Left lung (tissue), 10 donors: ENCODE data around the gene ZNF467. TPM values are rescaled to one million over a fixed set of nuclear protein-coding genes. Genes with fewer than 3 reads are reported as not detected.

ENCODE experiments used
- ATAC-seq: fragments of 200-7000 bp; cut with Tn5 transposase; one replicate; pipeline ENCODE4 v1.9.1; 2020; ENCODE audit warnings: moderate library complexity
- DNase-seq, 4 donors: peaks; one replicate each; pipeline ENCODE4 v3.0.0-alpha.2; 2013 to 2020
- H3K27ac ChIP-seq, 2 donors: fragments of 200-600 bp; sonication (generic) in 1 of 2; one replicate each; pipeline versions ENCODE4 v1.5.0 to v1.8.0; 2020 to 2021
- H3K27me3 ChIP-seq, 2 donors: fragments of 200-600 bp; sonication (generic) in 1 of 2; one replicate each; pipeline versions ENCODE4 v1.5.0 to v1.8.0; 2020 to 2021
- H3K36me3 ChIP-seq, 2 donors: fragments of 200-600 bp; sonication (generic) in 1 of 2; one replicate each; pipeline versions ENCODE4 v1.5.0 to v1.8.0; 2020 to 2021
- H3K4me1 ChIP-seq, 2 donors: fragments of 200-600 bp; one replicate each; pipeline ENCODE4 v1.8.0; 2021
- H3K4me3 ChIP-seq, 2 donors: fragments of 200-600 bp; sonication (generic) in 1 of 2; one replicate each; pipeline versions ENCODE4 v1.5.0 to v1.8.0; 2020 to 2021; ENCODE audit warnings: mild to moderate bottlenecking in 1 of 2
- H3K9me3 ChIP-seq, 2 donors: fragments of 200-600 bp; sonication (generic) in 1 of 2; one replicate each; pipeline versions ENCODE4 v1.5.0 to v1.8.0; 2020 to 2021
- intact Hi-C, 2 donors: fragments of 100-400 bp; cut with DNase I; formaldehyde crosslinking; loops; one replicate each; pipeline versions ENCODE4 v1.11.2 to v1.14.2; 2022
- polyA plus RNA-seq, 6 donors: library from polyadenylated mRNA; unstranded; fragments of 120-200 nt; gene quantifications; one replicate each; pipeline ENCODE4 v1.2.1, GENCODE V29; 2013; ENCODE audit not compliant: insufficient read length in 6 of 6
- total RNA-seq, 2 donors: library from RNA; stranded (reverse); fragmentation: NEBNext Ultra II Directional; extraction: Animal tissue kit (Norgen Biotek cat#: 25700); gene quantifications; one replicate each; pipeline ENCODE4 v1.2.1, GENCODE V29; 2021
- TF ChIP-seq, protein P1 (sequence below), 2 donors: fragments of 200-600 bp; sonication (generic) in 1 of 2; IDR thresholded peaks; one replicate each; pipeline versions ENCODE4 v1.5.0 to v1.8.0; 2021; ENCODE audit warnings: antibody characterized with exemption in 2 of 2
- donor health status: DM: no; HTN: yes; CAD: no.
- donor health status: DM: no; HTN: no; CAD: no.

ZNF467 gene
- total and polyA plus RNA-seq, 8 donors, result 20.8 to 36.9 (median 29.3) TPM

DNA sequence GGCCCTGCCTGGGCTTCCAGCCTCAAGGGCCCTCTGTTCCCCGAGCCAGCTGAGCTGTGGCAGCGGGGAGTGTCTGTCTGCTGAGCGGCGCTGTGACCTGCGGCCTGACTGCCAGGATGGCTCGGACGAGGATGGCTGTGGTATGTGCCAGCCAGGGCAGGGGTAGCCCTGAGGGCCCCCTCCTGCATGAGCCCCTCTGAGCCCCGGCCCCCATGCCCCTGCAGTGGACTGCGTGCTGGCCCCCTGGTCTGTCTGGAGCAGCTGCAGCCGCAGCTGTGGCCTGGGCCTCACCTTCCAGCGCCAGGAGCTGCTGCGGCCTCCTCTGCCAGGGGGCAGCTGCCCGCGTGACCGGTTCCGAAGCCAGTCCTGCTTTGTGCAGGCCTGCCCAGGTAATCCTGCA, 28.4 kb upstream of the ZNF467 start:
- no peaks in the 10 kb centered on the region for H3K27me3 ChIP-seq
- no peaks in the 10 kb centered on the region for H3K4me1 ChIP-seq
- H3K27ac ChIP-seq, result no peak overlapping the region
- TF ChIP-seq, protein P1, sequence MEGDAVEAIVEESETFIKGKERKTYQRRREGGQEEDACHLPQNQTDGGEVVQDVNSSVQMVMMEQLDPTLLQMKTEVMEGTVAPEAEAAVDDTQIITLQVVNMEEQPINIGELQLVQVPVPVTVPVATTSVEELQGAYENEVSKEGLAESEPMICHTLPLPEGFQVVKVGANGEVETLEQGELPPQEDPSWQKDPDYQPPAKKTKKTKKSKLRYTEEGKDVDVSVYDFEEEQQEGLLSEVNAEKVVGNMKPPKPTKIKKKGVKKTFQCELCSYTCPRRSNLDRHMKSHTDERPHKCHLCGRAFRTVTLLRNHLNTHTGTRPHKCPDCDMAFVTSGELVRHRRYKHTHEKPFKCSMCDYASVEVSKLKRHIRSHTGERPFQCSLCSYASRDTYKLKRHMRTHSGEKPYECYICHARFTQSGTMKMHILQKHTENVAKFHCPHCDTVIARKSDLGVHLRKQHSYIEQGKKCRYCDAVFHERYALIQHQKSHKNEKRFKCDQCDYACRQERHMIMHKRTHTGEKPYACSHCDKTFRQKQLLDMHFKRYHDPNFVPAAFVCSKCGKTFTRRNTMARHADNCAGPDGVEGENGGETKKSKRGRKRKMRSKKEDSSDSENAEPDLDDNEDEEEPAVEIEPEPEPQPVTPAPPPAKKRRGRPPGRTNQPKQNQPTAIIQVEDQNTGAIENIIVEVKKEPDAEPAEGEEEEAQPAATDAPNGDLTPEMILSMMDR (IDR thresholded peaks at IDR 0.05), result no peak
- no peak overlapping the region for H3K4me3 ChIP-seq
- no peaks in the 10 kb centered on the region for H3K9me3 ChIP-seq
- no peaks in the 10 kb centered on the region for H3K36me3 ChIP-seq
- ATAC-seq (no peak), DNase-seq (no peak)
- intact Hi-C loops, result no loop called here

DNA sequence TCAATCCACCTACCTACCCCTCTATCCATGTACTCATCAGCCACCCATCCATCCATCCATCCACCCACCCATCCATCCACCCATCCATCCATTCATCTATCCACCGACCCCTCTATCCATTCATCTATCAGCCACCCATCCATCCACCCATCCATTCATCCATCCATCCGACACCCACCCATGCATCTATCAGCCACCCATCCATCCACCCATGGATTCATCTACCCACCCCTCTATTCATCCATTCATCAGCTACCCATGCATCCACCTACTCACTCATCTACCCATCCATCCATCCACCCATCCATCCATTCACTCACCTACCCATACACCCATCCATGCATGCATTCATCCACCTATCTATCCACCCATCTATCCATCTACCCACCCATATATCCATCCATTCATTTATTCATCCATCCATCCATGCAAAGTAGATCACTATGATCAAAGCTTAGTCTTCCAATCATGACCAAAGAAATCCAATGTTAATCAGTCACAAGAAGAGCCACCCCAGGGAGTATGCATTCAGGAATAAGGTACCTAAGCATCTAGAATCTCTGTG, 27.7 kb upstream of the ZNF467 start:
- Histone ChIP-seq H3K27me3 (no peaks in the 10 kb centered on the region), H3K4me1 (no peaks in the 10 kb centered on the region), H3K27ac (no peak overlapping the region), H3K36me3 (no peaks in the 10 kb centered on the region), H3K4me3 (no peak overlapping the region), H3K9me3 (no peaks in the 10 kb centered on the region)
- DNase-seq (no peak), ATAC-seq (no peak)
- TF ChIP-seq, protein P1 (IDR thresholded peaks at IDR 0.05), result no peak
- intact Hi-C loops, result no loop called here

DNA sequence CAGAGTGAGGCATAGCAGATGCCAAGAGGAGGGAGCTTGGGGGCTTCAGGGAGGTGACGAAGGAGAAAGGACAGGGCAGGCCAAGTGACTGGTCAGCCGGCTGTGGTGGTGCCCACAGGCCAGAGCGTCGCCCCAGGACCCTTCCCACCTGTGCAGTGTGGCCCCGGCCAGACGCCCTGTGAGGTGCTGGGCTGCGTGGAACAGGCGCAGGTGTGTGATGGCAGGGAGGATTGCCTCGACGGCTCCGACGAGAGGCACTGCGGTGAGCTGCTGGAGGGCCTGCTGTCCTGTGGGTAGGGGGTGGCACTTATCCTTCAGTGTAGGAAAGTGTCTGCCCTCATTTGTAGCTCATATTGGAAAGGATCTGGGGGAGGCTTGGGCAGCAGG, 26.8 kb upstream of the ZNF467 start:
- Histone ChIP-seq H3K4me1 (no peaks in the 10 kb centered on the region), H3K27me3 (no peaks in the 10 kb centered on the region), H3K27ac (no peak overlapping the region), H3K9me3 (no peaks in the 10 kb centered on the region), H3K36me3 (no peaks in the 10 kb centered on the region), H3K4me3 (no peak overlapping the region)
- no peak for DNase-seq
- ATAC-seq, result no peak
- intact Hi-C loops, result no loop called here
- TF ChIP-seq, protein P1 (IDR thresholded peaks at IDR 0.05), result no peak

DNA sequence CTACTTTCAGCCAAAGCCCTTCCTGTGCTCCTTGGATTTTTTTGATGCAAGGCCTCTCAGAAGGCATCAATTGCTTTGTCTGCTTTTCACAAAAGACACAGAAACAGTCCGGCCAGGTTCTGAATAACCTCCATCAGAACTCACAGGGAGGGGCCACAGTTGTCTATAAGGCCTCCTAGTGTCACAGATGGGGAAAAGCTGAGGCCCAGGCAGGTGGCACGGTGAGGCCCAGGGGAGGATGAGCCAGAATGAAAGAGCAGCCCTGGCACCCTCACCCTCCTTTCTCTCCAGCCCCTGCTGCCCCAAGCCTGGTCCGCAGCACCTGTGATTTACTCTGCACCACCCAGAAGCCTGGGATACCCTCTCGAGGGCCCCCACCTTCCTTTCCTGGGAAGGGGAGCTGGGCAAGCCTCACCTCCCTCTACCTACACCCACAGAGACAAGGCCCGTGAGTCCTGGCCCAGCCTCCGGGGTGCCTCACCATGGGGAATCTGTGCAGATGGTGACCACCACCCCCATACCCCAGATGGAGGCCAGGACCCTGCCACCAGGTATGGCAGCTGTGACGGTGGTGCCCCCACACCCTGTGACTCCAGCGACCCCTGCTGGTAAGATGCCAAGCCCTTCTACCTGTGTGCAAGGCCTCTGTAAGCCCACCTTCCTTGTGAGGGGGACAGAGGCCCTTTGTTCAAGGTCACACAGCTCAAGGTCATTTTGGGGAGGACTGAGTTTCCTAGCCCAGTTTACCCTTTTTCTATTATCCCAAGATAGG, 26.2 kb upstream of the ZNF467 start:
- TF ChIP-seq, protein P1 (IDR thresholded peaks at IDR 0.05), result peak in 1 of 2 donors; percentile 54
- Histone ChIP-seq H3K4me3 (no peak overlapping the region), H3K27me3 (no peaks in the 10 kb centered on the region), H3K27ac (no peak overlapping the region), H3K36me3 (no peaks in the 10 kb centered on the region), H3K9me3 (no peaks in the 10 kb centered on the region), H3K4me1 (no peaks in the 10 kb centered on the region)
- peak; percentile 27 for ATAC-seq
- DNase-seq, result peak in 1 of 4 donors; percentile 27
- intact Hi-C loops, result no loop called here

DNA sequence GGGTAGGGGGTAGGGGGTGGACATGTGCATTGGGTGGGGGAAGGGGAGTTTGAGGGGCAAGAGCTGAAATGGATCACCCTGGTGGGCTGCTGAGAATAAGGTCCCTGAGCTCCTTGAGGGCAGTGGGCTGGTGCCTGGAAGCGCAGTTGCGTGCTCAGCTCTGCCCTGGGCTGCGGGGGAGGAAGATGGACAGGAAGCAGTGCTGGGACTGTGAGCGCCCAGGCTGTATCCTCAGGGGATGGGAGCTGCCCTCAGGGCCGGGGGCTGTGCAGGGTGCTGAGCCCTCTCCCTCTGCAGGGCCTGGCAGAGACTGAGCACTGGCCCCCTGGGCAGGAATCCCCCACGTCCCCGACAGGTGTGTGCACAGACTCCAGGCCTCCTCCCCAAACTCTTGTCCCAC, 24.4 kb upstream of the ZNF467 start:
- TF ChIP-seq, protein P1 (IDR thresholded peaks at IDR 0.05), result no peak
- no peaks in the 10 kb centered on the region for H3K4me1 ChIP-seq
- intact Hi-C loops, result no loop called here
- H3K9me3 ChIP-seq, result no peaks in the 10 kb centered on the region
- no peaks in the 10 kb centered on the region for H3K27me3 ChIP-seq
- no peak overlapping the region for H3K4me3 ChIP-seq
- DNase-seq, result no peak
- no peaks in the 10 kb centered on the region for H3K36me3 ChIP-seq
- ATAC-seq, result no peak
- no peak overlapping the region for H3K27ac ChIP-seq
